Peyer's patch (tissue), 4 donors: ENCODE results near the gene HCRTR1.

Experiments
- CTCF ChIP-seq, 6 experiments: fragments of 450-650 bp in 4 of 6; fragments of 200-600 bp in 2 of 6; sonication (generic) in 1 of 6; IDR thresholded peaks; one replicate each; pipeline ENCODE4 v1.5.1; 2017 to 2019; ENCODE audit warnings: antibody characterized with exemption in 6 of 6, mild to moderate bottlenecking in 3 of 6, moderate library complexity in 1 of 6
- POLR2A ChIP-seq, 2 donors: fragments of 450-650 bp; IDR thresholded peaks; one replicate each; pipeline ENCODE4 v1.5.1; 2017; ENCODE audit warnings: antibody characterized with exemption in 2 of 2, mild to moderate bottlenecking in 2 of 2, moderate library complexity in 2 of 2

DNA sequence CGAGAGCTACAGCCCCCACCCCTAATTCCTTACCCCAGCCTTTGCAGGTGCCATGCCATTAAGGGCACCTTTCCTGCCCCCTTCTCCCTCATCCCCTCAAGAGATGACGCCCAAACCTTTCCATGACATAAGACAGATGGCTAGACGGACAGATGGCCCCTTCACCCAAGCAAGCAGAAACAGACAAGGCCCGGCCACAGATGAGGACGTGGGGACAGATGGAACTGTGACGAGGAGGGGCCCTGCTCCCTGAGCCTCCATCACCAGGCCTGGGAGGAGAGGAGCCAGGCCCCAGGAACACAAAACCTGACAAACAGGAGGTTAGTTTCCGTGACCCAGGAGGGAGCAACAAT, 51.9 kb downstream of the HCRTR1 start:
- TF ChIP-seq CTCF (IDR thresholded peaks at IDR 0.05) (no peak), POLR2A (IDR thresholded peaks at IDR 0.05) (no peak)
